ENCODE results near the gene TSPAN9.

Gene TSPAN9

DNA sequence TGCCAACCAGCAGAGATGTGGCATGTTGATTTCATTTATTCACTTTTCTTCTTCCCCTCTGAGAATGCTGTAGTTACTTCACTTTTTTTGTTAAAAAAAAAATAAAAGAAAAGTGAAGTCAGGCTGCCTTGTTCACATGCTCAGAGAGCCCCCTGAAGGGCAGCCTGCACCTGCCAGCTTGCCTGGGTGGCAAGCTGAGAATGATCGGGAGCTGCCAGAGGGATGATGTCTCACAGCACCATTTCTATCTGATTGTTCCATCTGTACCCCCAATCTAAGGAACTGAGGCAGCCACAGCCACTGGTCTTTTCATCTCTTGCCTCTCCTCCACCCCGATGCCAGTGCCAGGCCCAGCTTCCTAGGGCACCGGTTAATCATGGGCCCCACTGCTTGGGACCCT, 118.2 kb downstream of the TSPAN9 start:
- DNase-seq, result no peak

DNA sequence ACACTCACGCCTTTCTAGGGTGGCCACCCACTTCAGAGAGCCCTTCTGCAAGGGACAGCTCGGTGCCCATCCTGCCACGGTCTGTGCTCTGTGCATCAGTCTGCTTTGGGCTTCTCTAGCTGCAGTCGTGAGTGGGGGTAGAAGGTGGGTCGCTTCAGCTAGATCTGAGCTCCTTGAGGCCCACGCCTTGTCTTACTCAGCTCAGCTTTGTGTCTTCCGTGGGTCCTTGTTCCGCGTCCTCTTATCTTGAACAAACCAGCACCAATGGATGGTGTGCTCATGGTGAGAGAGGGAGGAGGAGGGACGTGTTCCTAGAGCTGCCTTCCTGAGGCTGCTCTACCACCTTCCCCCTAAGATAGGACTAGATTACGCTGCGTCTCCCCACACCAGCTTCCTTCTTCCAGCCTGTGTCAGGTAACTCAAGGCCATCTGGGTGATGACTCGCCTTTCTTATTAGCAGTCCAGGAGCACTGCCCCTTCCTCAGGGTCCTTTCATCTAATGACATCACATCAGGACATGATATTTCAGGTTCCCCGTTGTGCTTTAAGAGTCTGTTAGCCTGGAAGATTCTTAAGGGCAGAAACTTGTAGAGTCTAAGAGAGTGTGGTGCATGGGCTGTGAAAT, 118.8 kb downstream of the TSPAN9 start:
- DNase-seq, result no peak

DNA sequence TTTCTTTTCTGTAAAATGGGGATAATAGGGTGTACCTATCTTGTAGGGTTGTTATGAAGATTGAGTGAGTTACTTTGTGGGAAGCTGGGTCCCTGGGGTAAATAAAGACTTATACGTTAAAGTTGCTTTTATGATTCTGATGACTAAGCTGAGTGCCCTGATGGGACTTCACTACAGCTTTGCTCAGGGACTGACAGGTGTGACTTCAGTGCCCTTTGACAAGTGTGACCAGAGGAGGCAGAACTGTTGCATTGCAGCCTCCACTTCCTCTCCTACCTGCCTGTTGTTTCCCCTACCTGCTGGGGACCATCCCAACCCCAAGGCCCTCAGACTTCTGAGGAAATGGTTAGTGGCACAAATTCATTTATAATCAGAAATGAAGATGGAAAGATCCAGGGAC, 119.3 kb downstream of the TSPAN9 start:
- DNase-seq, result no peak

DNA sequence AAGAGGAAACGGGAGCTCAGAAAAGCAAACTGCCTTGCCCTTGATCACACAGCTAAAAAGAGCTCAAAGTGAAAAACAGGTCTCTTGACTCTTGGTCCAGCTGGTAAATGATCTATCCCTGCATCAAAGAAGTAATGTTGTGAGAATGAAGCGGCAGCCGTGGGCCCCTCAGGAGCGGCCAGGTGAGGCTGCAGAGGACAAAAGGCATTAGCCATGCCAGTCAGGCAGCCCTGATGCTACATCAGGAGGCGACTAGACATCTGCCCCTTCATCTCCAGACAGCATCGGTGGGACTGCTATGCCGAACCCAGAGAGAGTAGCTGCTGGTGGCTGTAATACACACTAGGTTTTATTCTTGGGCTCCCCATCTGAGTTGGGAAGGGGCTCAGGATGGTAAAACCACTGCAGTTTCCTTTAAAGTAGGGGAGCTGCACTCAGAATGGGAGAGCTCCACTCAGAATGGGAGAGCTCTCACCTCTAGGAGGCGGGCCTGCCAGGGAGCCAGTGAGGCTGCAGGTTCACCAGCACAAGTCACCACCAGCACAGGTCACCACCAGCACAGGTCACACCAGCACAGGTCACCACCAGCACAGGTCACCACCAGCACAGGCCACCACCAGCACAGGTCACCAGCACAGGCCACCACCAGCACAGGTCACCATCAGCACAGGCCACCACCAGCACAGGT, 120.1 kb downstream of the TSPAN9 start:
- DNase-seq, result no peak

DNA sequence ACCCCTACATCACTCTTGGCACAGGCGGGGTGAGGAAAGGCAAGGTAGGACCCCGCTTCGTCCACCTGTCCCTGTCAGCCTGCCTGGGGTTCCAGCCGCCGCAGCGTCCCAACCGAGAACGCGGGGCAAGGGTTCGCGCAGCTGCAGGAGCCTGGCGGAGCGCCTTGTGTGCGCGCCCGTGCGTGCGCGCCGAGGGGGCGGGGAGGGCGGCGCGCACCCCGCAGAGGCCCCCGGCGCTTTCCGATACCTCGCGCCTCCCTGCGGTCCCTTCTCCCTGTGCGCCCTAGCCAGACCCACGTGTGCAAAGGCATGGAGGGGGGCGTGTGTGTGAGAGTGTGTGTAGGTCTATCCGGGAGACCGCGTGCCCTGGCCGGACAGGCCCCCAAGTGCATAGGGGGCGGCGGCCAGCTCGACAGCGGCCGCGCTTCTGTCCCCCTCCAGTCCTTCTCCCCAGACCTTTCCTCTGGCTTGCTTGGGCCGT, 122.4 kb downstream of the TSPAN9 start:
- no peak for DNase-seq

DNA sequence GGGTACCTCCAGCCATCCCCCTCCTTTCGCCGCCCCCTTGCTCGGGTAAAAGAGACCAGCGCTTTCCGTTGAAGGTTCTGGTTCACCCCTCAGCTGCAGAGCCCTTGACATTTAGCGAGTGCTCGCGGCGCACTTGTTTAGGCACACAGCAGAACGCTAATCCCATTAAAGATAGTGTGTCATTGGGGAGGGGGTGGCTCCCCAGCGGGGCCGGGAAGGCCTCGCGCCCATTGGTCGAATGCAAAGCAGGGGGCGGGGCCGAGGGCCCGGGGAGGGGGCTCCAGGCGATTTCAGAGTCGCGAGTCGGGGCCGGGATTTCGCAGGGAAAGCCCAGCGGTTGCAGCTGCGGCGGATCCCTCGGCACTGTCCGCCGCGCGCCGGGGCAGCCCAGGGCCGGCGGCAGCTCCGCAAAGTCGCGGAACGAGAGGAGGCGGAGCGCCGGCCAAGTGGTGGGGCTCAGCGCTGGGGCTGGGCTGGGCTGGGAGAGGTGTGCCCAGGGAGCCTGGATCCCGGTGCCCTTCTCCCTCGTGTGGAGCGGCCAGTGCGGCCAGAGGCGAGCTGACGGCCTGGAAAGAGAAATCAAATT, 122.9 kb downstream of the TSPAN9 start:
- DNase-seq, result no peak

DNA sequence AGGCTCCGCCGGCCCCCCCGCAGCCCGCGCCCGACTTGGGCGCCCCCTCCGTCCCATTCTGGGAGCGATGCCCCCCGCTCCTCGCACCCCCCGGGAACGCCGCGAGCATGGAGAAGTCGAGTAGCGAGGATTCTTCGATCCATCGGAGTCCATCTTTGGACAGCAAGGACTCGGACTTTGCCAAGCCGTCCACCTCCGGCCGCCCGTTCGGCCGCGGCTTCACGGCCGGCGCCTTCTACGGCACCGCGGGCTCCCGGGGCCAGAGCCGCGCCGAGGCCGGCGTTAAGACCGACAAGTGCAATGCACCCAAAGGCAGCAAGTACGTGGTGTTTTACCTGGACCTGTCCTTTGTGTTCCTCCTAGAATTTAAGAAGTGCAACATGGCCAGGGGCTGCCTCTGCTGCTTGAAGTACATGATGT, 123.6 kb downstream of the TSPAN9 start:
- DNase-seq, result no peak

DNA sequence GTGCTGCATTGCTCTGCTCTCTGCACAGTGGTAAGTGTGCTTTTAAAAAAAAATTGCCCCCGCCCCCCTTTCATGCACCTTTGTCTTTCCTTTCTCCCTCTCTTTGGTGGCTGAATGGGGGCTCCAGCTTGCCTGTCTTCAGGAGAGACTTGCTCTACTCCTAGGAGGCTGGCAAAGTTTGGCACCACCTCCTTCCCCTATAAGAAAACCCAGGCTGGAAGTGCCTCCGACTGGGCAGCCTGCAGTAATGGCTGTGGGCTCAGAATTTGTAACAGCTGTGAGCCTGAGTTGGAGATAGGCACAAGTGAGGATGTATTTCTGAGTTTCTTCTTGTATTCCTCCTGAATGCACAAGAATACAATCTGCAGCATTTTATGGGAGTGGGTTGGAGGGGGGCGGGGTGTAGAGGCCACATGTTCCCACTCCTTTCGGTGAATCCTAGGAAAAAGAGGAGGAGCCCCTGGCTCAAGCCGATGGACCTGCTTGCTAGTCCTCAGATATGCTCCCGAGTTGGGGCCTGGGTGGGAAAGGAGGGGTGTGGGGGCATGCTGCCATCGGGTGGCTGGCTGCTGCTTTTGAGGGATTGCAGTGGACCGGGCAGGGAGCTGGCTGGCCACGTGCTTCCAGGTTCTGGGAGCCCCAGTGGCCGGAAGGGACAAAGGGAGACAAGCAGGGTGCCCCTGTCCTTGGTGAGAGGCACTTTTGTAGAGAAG, 124.3 kb downstream of the TSPAN9 start:
- DNase-seq, result no peak

DNA sequence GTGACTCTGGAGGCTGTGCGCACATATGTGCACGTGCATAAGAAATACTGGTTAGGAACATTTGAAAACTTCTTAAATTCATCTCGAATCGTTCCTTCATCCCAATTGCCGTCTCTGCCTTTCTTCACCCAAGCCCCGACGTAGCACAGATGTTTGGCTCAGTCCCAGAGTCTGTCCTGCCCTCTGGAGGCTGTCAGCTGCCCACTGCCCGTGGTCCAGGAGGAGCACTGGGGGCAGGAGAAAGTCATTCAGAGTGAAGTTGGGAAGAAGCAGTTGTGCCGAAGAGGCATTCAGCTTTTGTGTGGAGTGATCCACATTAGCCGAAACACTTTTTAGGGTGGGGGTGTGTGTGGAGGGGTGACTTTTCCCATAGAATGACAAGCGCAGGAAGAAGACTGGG, 124.9 kb downstream of the TSPAN9 start:
- DNase-seq, result no peak

DNA sequence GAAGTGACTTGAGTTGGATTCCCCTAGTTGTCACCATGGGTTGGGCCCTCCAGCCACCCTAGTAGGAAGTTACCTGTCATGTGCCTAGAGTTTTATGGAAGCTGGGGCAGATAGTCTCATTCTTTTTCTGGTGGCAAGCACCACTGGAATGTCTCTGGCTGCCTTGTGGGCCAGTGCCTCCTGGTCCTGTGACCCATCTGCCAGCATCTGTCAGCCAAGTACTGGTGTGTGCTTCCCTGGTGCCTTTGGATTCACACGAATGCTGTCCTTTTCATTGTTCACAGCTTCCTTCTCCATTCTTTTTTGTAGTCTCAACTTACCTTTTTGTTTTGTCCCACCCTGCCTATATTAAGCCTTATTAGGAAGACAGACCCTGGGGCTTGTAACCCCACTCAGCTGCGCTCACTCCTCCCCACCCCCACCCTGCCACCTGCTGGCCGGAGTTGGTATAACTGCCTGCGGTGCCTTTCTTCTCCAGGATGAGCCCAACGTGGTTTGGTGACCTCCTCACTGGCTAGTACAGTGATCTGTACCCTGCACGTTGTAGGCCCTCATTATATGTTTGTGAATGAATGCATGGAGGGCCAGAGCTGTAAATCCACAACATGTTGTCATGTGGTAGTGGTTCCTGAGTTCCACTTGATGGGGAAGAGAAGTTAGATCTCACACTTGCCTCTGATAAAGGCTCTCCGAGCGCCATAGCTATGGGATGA, 125.7 kb downstream of the TSPAN9 start:
- DNase-seq, result peak; percentile 53

DNA sequence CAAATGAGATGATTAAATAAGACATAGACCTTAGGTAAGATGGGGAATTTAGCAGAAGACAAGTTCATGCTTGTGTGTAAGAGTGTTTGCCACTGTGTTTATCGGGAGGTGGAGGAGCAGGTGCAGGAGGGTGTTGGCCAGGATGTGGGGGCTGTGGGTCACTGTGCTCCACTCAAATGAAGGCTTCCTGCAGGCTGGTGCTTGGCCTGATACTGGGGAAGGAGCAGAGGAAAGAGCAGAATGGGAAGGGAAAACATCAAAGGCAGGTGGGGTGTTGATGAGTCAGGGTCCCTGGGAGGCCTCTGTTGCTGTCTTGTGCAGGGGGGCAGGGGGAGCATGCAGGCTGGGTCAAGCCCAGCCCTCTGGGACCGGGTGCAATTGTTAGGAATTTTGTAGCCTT, 126.5 kb downstream of the TSPAN9 start:
- DNase-seq, result no peak

DNA sequence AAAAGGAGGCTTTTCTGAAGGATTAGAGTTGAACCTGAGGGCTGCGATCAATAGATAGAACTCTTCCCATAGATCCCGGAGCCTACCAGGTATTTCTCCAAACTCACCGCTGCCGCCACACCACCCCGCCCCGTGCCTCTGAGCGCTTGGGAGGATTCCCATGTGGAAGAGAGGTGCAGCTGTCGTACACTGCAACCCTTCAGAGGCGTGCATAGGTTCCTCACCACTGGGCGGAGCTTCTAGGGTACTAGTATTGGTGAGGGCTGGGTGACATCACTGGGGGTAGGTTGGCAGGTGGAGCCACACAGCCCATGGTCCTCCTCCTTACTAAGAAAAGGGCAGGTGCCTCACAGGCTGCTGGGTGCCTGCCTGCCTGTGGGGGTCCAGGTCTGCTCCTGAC, 127.0 kb downstream of the TSPAN9 start:
- no peak for DNase-seq

DNA sequence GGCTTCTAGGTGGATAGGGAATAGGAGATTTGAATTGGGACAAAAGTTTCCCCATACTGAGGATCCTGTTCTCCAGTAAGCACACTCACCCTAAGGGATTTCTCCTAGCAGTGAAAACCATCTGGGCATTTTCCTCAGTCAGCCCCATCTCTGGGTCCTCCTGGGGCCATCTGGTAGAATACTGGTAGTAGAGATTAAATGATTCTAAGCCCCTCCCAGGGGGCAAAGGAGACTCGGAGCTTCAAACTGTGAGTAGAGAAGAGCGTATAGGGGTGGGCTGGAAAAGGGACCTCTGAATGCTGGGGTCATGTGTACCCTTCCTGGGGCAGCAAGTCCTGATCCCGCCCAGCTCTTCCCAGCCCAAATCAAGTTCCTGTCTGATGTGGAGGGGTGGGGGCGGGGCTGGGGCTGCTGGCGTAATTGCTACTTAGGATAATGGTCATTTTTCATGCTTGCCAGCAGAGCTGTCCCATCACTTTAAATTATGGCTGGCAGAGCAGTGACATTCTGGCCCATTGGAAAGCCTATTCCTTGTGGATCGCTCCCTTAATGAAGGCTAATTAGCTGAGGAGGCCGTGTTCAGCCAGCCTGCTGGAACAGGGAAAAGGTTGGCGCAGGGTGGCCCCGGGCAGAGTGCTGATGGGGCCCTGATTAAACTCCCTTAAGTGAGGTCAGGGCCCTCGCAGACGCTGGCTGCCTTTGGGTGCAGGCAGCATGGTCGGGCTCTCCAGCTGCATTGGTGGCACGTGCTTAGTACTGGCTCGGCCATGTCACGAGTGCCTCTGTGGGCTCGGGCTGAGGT, 127.8 kb downstream of the TSPAN9 start:
- DNase-seq, result no peak

DNA sequence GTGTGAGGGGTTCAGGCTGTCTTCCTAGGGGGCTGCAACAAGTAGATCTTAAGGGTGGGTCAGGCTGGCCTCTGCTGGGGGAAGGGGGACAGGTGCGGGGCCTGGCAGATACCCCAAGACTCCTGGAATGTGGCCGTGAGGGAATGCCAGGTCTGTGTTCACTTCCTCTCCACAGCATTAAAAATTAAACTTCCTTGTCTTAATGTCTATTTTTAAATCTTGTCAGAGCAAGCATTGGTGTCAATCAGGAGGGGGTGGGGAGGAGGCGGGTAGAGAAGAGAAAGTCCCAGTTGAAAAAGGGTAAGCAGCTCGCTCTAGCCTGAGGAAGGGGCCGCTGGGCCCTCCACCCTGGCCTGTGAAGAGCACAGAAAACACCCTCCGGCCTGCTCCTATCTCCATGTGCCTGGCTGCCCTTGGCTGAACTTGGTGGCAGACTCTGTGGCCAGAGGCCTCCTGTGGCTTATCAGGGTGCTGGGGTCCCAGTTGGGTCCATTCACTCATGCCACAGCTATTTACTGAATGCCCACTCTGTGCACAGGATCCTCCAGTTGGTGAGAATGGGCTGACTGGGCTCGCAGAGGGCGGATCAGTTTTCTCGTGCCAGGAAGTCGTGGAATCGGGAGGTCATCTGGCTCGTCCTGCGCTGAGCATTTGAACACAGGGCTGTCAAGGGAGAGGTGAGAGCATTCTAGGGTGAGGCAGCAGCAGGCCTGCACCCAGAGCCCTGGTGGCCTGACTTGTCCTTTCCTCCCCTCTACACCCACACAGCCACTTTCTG, 128.8 kb downstream of the TSPAN9 start:
- no peak for DNase-seq

DNA sequence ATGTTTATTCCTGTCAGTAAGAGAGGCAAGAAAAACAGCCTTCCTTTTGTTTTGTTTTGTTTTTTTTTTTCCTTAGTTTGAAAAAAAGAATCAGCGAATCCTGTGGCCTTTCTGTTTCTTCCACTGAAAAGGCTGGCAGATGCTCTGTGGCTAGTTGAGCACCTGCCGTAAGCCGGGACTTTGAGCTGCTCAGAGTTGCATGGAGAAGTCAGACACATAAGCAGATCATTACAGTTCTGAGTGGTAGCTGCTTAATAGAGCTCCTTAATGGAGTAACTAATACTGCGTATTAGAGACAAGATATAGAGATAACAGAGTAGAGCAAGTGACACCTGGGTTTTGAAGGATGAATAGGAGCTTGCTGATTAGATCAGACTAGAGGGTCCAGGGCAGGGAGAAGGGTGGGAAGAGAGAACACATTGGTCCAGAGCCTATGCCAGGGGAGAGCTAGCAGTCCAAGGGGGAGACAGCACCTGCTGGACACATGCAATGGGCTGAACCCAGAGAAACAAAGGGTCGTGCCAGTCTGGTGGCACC, 129.4 kb downstream of the TSPAN9 start:
- DNase-seq, result no peak

DNA sequence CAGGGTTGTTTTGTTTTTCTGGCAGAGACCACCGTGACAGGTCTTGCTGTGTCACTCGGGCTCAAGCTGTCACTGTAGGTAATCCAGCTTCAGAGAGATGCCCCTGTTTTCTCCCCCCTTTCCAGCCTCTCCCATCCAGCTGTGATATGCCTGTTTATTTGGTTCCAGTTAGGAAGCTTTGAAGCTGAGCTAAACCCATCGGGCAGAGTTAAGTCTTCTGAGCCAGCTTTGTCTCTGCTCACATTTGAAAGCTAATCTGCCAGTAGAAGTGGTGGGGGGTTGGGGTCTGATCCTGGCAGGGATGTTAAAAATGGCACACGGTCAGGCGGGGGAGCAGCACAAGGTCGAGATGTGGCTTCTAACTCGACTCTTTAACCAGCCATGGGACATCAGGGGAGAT, 130.0 kb downstream of the TSPAN9 start:
- DNase-seq, result no peak

DNA sequence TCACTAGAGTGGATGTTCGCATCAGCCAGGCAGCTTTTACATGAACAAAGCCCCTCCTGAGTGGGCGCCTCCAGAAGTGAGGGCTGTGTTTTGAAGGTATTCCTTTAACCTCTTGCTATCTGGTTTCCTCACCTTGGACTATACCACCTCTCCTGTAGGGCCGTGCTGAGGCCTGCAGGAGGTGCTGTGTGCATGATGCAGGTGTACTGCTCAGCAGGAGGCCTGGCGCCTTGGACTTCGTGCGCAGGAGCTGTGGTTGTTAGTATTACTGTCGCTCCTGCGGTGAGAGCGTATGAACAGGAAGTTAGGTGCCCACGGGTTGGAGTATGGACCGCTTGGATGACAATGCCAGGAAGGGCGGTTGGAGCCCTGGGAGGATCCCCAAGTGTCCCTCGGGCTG, 130.7 kb downstream of the TSPAN9 start:
- DNase-seq, result no peak

DNA sequence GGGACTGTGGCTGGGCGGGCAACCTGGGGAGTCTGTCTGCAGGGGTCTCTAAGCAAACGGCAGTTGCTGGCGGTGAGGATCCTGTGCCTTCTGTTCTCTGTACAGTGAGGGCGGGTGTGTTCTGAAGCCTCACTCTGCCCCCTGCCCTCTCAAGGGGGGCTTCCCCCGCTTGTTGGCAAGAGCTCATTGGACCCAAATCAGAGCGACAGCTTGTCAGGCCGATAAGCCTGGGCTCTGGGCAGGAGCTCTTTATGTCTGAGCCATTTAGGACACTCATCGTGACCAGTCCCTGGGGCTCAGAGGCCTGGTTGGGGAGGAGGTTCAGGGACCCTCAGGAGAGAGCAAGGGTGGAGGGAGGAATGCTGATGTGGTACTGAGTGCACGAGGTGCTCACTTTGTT, 136.0 kb downstream of the TSPAN9 start:
- no peak for DNase-seq

DNA sequence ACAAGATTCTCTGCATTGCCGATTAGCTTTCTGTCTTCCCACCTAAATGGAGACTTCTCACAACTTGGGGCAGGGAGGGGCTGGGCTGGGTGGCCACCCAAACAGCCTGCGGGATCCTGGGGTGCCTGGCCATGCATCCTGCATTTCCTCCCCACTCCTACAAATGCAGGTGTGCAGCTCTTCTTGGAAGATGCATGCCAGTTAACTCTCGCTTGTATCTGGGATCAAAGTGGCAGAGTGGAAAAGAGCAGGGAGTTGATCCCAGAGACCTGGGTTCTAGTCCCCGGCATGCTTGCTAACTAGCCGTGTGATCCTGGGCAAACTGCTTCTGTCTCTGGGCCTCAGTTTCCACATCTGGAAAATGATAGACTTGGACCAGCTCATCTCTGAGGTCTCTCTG, 136.6 kb downstream of the TSPAN9 start:
- DNase-seq, result no peak

DNA sequence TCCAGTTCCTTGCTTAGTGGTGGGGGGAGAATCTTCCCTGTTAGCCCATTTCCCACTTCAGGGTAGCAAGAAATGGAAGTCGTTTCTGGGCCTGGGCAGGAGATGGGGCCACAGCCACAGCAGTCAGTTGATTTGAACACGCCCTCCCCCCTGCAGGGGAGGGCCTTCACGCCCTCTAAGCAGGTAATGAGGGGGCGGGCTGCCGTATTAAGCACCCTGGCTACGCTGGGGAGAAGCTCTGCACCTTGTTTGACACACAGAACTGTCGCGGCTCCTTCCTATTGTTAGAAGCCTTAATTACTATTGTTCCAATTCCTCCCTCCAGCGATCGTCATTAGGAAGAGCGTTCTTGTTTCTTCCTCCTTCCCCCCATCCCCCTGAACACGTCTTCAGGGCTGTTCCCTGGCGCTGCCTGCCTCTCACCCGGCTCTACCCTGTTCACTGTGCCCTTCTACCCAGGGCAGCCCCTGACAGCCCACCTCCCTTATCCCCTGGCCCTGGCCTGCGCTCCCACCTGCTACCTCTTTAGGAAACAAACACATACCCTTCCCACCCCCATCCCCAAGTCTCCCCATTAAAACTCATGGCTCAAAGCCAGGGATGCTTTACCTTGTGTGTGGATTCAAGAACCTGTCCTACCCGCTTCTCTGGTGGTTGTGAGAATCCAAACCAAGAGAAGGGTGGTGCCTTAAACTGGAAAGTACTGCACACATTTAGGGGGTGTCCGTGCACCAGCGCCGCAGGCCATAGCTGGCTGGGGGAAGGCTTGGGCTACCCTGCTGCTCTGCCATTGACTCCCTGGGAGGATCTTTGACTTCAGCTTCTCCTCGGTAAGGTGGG, 137.6 kb downstream of the TSPAN9 start:
- DNase-seq, result no peak
